ENCODE results near the gene DGCR6.
"Not testable (repeated sequence)": the region's sequence is repeated elsewhere in the genome, so short reads cannot be mapped to it uniquely, and the experiment has no call there.

The DGCR6 gene

GRCh38 chr22:18906896-18907295 lies 776 bp downstream of the DGCR6 start:
- Histone ChIP-seq H3K36me3 (ENCODE audit: insufficient read depth, low read length) (no peaks in the 10 kb centered on the region), H3K27ac (no peak overlapping the region)
- no peak for TF ChIP-seq POLR2AphosphoS5 (IDR thresholded peaks at IDR 0.05; ENCODE audit: borderline replicate concordance, low read depth, low read length)
- TF ChIP-seq FOXP2 (optimal IDR thresholded peaks at IDR 0.05; ENCODE audit: control extremely low read depth, extremely low read length, insufficient read depth): no peak
- no peak for TF ChIP-seq EZH2 (IDR thresholded peaks at IDR 0.05)

GRCh38 chr22:18909556-18909955 lies 3.4 kb downstream of the DGCR6 start:
- no peak for DNase-seq (ENCODE audit: low read depth, low spot score)
- no peak overlapping the region for H3K9ac ChIP-seq (ENCODE audit: insufficient read length)
- H3K27ac ChIP-seq: no peak overlapping the region
- no peaks in the 10 kb centered on the region for H3K9me3 ChIP-seq (ENCODE audit: low read depth, low read length)
- TF ChIP-seq POLR2AphosphoS5 (IDR thresholded peaks at IDR 0.05; ENCODE audit: borderline replicate concordance, low read depth, low read length) (no peak), FOXP2 (optimal IDR thresholded peaks at IDR 0.05; ENCODE audit: control extremely low read depth, extremely low read length, insufficient read depth) (no peak), EZH2 (IDR thresholded peaks at IDR 0.05) (no peak)
- H3K4me3 ChIP-seq: no peak overlapping the region
- no peaks in the 10 kb centered on the region for H3K36me3 ChIP-seq (ENCODE audit: insufficient read depth, low read length)

More at GRCh38 chr22:18906896-18907295, 776 bp downstream of the DGCR6 start:
- DNase-seq (ENCODE audit: low read depth, low spot score): no peak
- Histone ChIP-seq H3K9me3 (ENCODE audit: low read depth, low read length) (no peaks in the 10 kb centered on the region), H3K9ac (ENCODE audit: insufficient read length) (no peak overlapping the region), H3K4me3 (no peak overlapping the region)

GRCh38 chr22:18911535-18911934 lies 5.4 kb downstream of the DGCR6 start:
- DNase-seq (ENCODE audit: low read depth, low spot score); H3K4me3 ChIP-seq; H3K27ac ChIP-seq; H3K9ac ChIP-seq (ENCODE audit: insufficient read length); H3K36me3 ChIP-seq (ENCODE audit: insufficient read depth, low read length); H3K9me3 ChIP-seq (ENCODE audit: low read depth, low read length): not testable (repeated sequence)

- not testable (repeated sequence) for H3K4me3 ChIP-seq; H3K27ac ChIP-seq; H3K9me3 ChIP-seq (ENCODE audit: low read depth, low read length); DNase-seq (ENCODE audit: low read depth, low spot score); H3K36me3 ChIP-seq (ENCODE audit: insufficient read depth, low read length); H3K9ac ChIP-seq (ENCODE audit: insufficient read length)
These were observed 6.3 kb downstream of the DGCR6 start for GRCh38 chr22:18912264-18912946.

GRCh38 chr22:18914558-18914957 lies 8.4 kb downstream of the DGCR6 start:
- H3K4me3 ChIP-seq; DNase-seq (ENCODE audit: low read depth, low spot score); H3K9ac ChIP-seq (ENCODE audit: insufficient read length); H3K9me3 ChIP-seq (ENCODE audit: low read depth, low read length); H3K27ac ChIP-seq; H3K36me3 ChIP-seq (ENCODE audit: insufficient read depth, low read length): not testable (repeated sequence)

GRCh38 chr22:18915550-18915949 lies 9.4 kb downstream of the DGCR6 start:
- H3K36me3 ChIP-seq (ENCODE audit: insufficient read depth, low read length); H3K27ac ChIP-seq; H3K9ac ChIP-seq (ENCODE audit: insufficient read length); H3K4me3 ChIP-seq; DNase-seq (ENCODE audit: low read depth, low spot score); H3K9me3 ChIP-seq (ENCODE audit: low read depth, low read length): not testable (repeated sequence)

- H3K9ac ChIP-seq (ENCODE audit: insufficient read length); DNase-seq (ENCODE audit: low read depth, low spot score); H3K9me3 ChIP-seq (ENCODE audit: low read depth, low read length); H3K27ac ChIP-seq; H3K4me3 ChIP-seq; H3K36me3 ChIP-seq (ENCODE audit: insufficient read depth, low read length): not testable (repeated sequence)
These were observed 11.7 kb downstream of the DGCR6 start for GRCh38 chr22:18917818-18918217.

- H3K36me3 ChIP-seq (ENCODE audit: insufficient read depth, low read length): not testable (repeated sequence)
These were observed 14.3 kb downstream of the DGCR6 start for GRCh38 chr22:18920257-18920902.

GRCh38 chr22:18925368-18926064 lies 19.4 kb downstream of the DGCR6 start:
- H3K9ac ChIP-seq (ENCODE audit: insufficient read length): no peak overlapping the region
- no peak for DNase-seq (ENCODE audit: low read depth, low spot score)
- H3K36me3 ChIP-seq (ENCODE audit: insufficient read depth, low read length): no peaks in the 10 kb centered on the region
- H3K27ac ChIP-seq: no peak overlapping the region
- no peaks in the 10 kb centered on the region for H3K9me3 ChIP-seq (ENCODE audit: low read depth, low read length)
- H3K4me3 ChIP-seq: no peak overlapping the region
- TF ChIP-seq EZH2 (IDR thresholded peaks at IDR 0.05): no peak
- TF ChIP-seq FOXP2 (optimal IDR thresholded peaks at IDR 0.05; ENCODE audit: control extremely low read depth, extremely low read length, insufficient read depth): no peak
- no peak for TF ChIP-seq POLR2AphosphoS5 (IDR thresholded peaks at IDR 0.05; ENCODE audit: borderline replicate concordance, low read depth, low read length)

More at GRCh38 chr22:18920257-18920902, 14.3 kb downstream of the DGCR6 start:
- not testable (repeated sequence) for DNase-seq (ENCODE audit: low read depth, low spot score); H3K9ac ChIP-seq (ENCODE audit: insufficient read length); H3K27ac ChIP-seq; H3K9me3 ChIP-seq (ENCODE audit: low read depth, low read length); H3K4me3 ChIP-seq

All from SK-N-MC (cell line).